GM20000 (cell line): Measurements from ENCODE around the gene NRAP.

ENCODE experiments used
- DNase-seq: peaks from one replicate; pipeline ENCODE4 v3.0.0; 2012; ENCODE audit warnings: low spot score
- CTCF ChIP-seq: IDR thresholded peaks from 2 replicates; pipeline ENCODE4 v1.5.1; 2012; ENCODE audit warnings: mild to moderate bottlenecking, control low read depth; ENCODE audit errors: extremely low read depth, missing control alignments

The NRAP gene

GRCh38 chr10:113663908-113664307 is at the start of gene NRAP:
Gene NRAP, minus strand, starts transcription at chr10:113664041. Its CDS starts 159 bp downstream, at chr10:113663882.
- TF ChIP-seq CTCF, result no peak
- DNase-seq, result no peak

GRCh38 chr10:113713640-113713982 is 49.8 kb upstream of the NRAP start:
- no peak for DNase-seq

GRCh38 chr10:113712755-113713639 is 49.2 kb upstream of the NRAP start:
- no peak for DNase-seq
- TF ChIP-seq CTCF, result no peak

More at GRCh38 chr10:113713640-113713982, 49.8 kb upstream of the NRAP start:
- no peak for TF ChIP-seq CTCF

GRCh38 chr10:113712024-113712423 is 48.2 kb upstream of the NRAP start:
- TF ChIP-seq CTCF, result no peak
- no peak for DNase-seq

GRCh38 chr10:113711142-113711541 is 47.3 kb upstream of the NRAP start:
- no peak for DNase-seq
- TF ChIP-seq CTCF, result no peak

- TF ChIP-seq CTCF, result no peak
- no peak for DNase-seq
These were observed 45.5 kb upstream of the NRAP start for GRCh38 chr10:113709221-113709838.

- TF ChIP-seq CTCF, result no peak
- DNase-seq, result no peak
These were observed 44.8 kb upstream of the NRAP start for GRCh38 chr10:113708640-113709039.
